Astrocyte of the cerebellum (primary cell): ENCODE measurements around the gene P4HB.

Source experiments
- DNase-seq: peaks from one replicate; pipeline ENCODE4 v3.0.0-alpha.2; 2011; ENCODE audit warnings: low read depth
- H3K4me3 ChIP-seq: 2 replicates; pipeline ENCODE4 v1.5.1; 2011; ENCODE audit warnings: mild to moderate bottlenecking, low read depth, low read length, moderate library complexity
- CTCF ChIP-seq: IDR thresholded peaks from 2 replicates; pipeline ENCODE4 v1.5.1; 2012; ENCODE audit warnings: low read length, low read depth, moderate library complexity, mild to moderate bottlenecking; ENCODE audit errors: missing control alignments
- in situ Hi-C: cut with HindIII; loops from 2 replicates; pipeline ENCODE4 v1.10.0; 2017; ENCODE audit warnings: low sequenced_read_pairs

P4HB gene

GRCh38 chr17:81828656-81829055 lies 31.7 kb downstream of the P4HB start:
- no peak for TF ChIP-seq CTCF
- in situ Hi-C loops, result no loop called here
- DNase-seq, result no peak
- no peak overlapping the region for H3K4me3 ChIP-seq

- no peak overlapping the region for H3K4me3 ChIP-seq
- in situ Hi-C loops, result no loop called here
- no peak for TF ChIP-seq CTCF
- DNase-seq, result no peak
Observed at GRCh38 chr17:81825841-81826466, 34.4 kb downstream of the P4HB start.

- DNase-seq, result no peak
- H3K4me3 ChIP-seq, result no peak overlapping the region
- in situ Hi-C loops, result no loop called here
- TF ChIP-seq CTCF, result no peak
Observed at GRCh38 chr17:81824595-81824994, 35.7 kb downstream of the P4HB start.

GRCh38 chr17:81823820-81824550 lies 36.4 kb downstream of the P4HB start:
- H3K4me3 ChIP-seq, result no peak overlapping the region
- no peak for TF ChIP-seq CTCF
- no peak for DNase-seq
- in situ Hi-C loops, result no loop called here

GRCh38 chr17:81822996-81823819 lies 37.1 kb downstream of the P4HB start:
- in situ Hi-C loops, result no loop called here
- no peak overlapping the region for H3K4me3 ChIP-seq
- TF ChIP-seq CTCF, result no peak
- no peak for DNase-seq

GRCh38 chr17:81822312-81822637 lies 38.1 kb downstream of the P4HB start:
- no peak for DNase-seq
- no peak overlapping the region for H3K4me3 ChIP-seq
- TF ChIP-seq CTCF, result no peak
- in situ Hi-C loops, result no loop called here
